Natural killer cell (primary cell): ENCODE results near the gene CDC42EP1. TPM values are rescaled to one million over a fixed set of nuclear protein-coding genes. Genes with fewer than 3 reads are reported as not detected.

Source experiments
- ATAC-seq, 3 donors: fragments of 150-1000 bp in 2 of 3; fragments of 200-7000 bp in 1 of 3; cut with Tn5 transposase; 1 replicate in 1 of 3; 2 replicates in 2 of 3; pipeline ENCODE4 v1.10.0; 2021; ENCODE audit warnings: mild to moderate bottlenecking in 2 of 3, moderate library complexity in 2 of 3
- DNase-seq, 2 donors: peaks; one replicate each; pipeline versions ENCODE4 v3.0.0 to v3.0.0-alpha.2; 2013 to 2021; ENCODE audit warnings: mixed read lengths in 1 of 2
- H3K27ac ChIP-seq: one replicate; pipeline ENCODE4 v1.5.1; 2013; ENCODE audit warnings: mild to moderate bottlenecking, low read length
- H3K27me3 ChIP-seq: one replicate; pipeline ENCODE4 v1.6.1; 2013; ENCODE audit warnings: low read length; ENCODE audit not compliant: control insufficient read depth, insufficient read depth
- H3K36me3 ChIP-seq: one replicate; pipeline ENCODE4 v1.6.1; 2013; ENCODE audit warnings: low read length; ENCODE audit not compliant: control insufficient read depth, insufficient read depth
- H3K4me1 ChIP-seq: one replicate; pipeline ENCODE4 v1.6.1; 2013; ENCODE audit warnings: low read length; ENCODE audit not compliant: control insufficient read depth, insufficient read depth
- H3K4me3 ChIP-seq: one replicate; pipeline ENCODE4 v1.5.1; 2013; ENCODE audit warnings: low read length
- H3K9me3 ChIP-seq: one replicate; pipeline ENCODE4 v1.6.1; 2013; ENCODE audit warnings: low read length; ENCODE audit not compliant: control insufficient read depth, insufficient read depth
- H3K27ac Mint-ChIP-seq, 2 donors: one replicate each; pipeline ENCODE4 v1.8.0; 2022; ENCODE audit warnings: mild to moderate bottlenecking in 2 of 2, mixed read lengths in 2 of 2, moderate library complexity in 1 of 2
- H3K27me3 Mint-ChIP-seq, 2 donors: one replicate each; pipeline ENCODE4 v1.8.0; 2022; ENCODE audit warnings: low read depth in 2 of 2, mixed read lengths in 2 of 2
- H3K36me3 Mint-ChIP-seq: one replicate; pipeline ENCODE4 v1.8.0; 2022; ENCODE audit warnings: mixed read lengths
- H3K4me1 Mint-ChIP-seq, 2 donors: one replicate each; pipeline ENCODE4 v1.8.0; 2022; ENCODE audit warnings: mixed read lengths in 2 of 2
- H3K4me3 Mint-ChIP-seq: one replicate; pipeline ENCODE4 v1.8.0; 2022; ENCODE audit warnings: mild to moderate bottlenecking, moderate library complexity, mixed read lengths
- H3K9me3 Mint-ChIP-seq, 2 donors: one replicate each; pipeline ENCODE4 v1.8.0; 2022; ENCODE audit warnings: mixed read lengths in 2 of 2
- CTCF ChIP-seq: fragments of 200-600 bp; IDR thresholded peaks from one replicate; pipeline ENCODE4 v1.8.0; 2022; ENCODE audit warnings: antibody characterized with exemption
- WGBS: methylation state at CpG from one replicate; pipeline ENCODE4 v1.1.7; 2013; ENCODE audit warnings: missing lambda C conversion rate; ENCODE audit not compliant: insufficient coverage; 5-methylcytosine and 5-hydroxymethylcytosine counted together
- intact Hi-C: fragments of 100-400 bp; cut with micrococcal nuclease; formaldehyde crosslinking; loops from one replicate; pipeline ENCODE4 v1.14.2; 2022
- total RNA-seq, 4 donors: library from RNA; stranded (reverse); fragments of 120-200 nt in 1 of 4; gene quantifications; one replicate each; pipeline versions ENCODE4 v1.2.3 to v1.2.4, GENCODE V29; 2013 to 2022

Gene CDC42EP1
- total RNA-seq, 3 donors from 2014 or later (not counting 1 experiment from before 2014, with no cell fraction given): 0.27 to 0.78 TPM; not detected in 1

GRCh38 chr22:37563153-37564081 is 3.1 kb downstream of the CDC42EP1 start:
- no peak for ATAC-seq
- H3K36me3 ChIP-seq: no peaks in the 10 kb centered on the region
- Mint-ChIP-seq H3K4me3 (no peak overlapping the region), H3K27me3 (peaks cover 24 to 48% of the 10 kb centered on the region in 2 donors), H3K9me3 (no peaks in the 10 kb centered on the region), H3K27ac (no peak overlapping the region), H3K36me3 (no peaks in the 10 kb centered on the region), H3K4me1 (peaks cover 31 to 36% of the 10 kb centered on the region in 2 donors)
- H3K4me3 ChIP-seq: no peak overlapping the region
- DNase-seq: no peak
- H3K9me3 ChIP-seq: no peaks in the 10 kb centered on the region
- H3K27ac ChIP-seq: no peak overlapping the region
- peaks cover 51% of the 10 kb centered on the region for H3K4me1 ChIP-seq
- intact Hi-C loops: no loop called here
- WGBS: 88% methylated on average over 14 of the region's 14 CpGs
- TF ChIP-seq CTCF: no peak
- peaks cover 30% of the 10 kb centered on the region for H3K27me3 ChIP-seq

GRCh38 chr22:37564111-37564711 is 3.9 kb downstream of the CDC42EP1 start:
- intact Hi-C loops: no loop called here
- ATAC-seq (no peak), DNase-seq (no peak)
- peaks cover 51% of the 10 kb centered on the region for H3K4me1 ChIP-seq
- H3K27ac ChIP-seq: no peak overlapping the region
- H3K27me3 ChIP-seq: peaks cover 30% of the 10 kb centered on the region
- peaks cover 24 to 42% of the 10 kb centered on the region in 2 donors for H3K27me3 Mint-ChIP-seq
- no peak overlapping the region for H3K27ac Mint-ChIP-seq
- H3K36me3 ChIP-seq: no peaks in the 10 kb centered on the region
- 94% methylated on average over 7 of the region's 7 CpGs for WGBS
- no peaks in the 10 kb centered on the region for H3K9me3 Mint-ChIP-seq
- no peak overlapping the region for H3K4me3 ChIP-seq
- H3K4me1 Mint-ChIP-seq: peaks cover 31 to 36% of the 10 kb centered on the region in 2 donors
- no peak overlapping the region for H3K4me3 Mint-ChIP-seq
- no peak for TF ChIP-seq CTCF
- H3K36me3 Mint-ChIP-seq: no peaks in the 10 kb centered on the region
- no peaks in the 10 kb centered on the region for H3K9me3 ChIP-seq

- Mint-ChIP-seq H3K27ac (peak overlapping the region; percentile 67 to 82), H3K4me3 (peak overlapping the region; percentile 35), H3K4me1 (peaks cover 31 to 36% of the 10 kb centered on the region in 2 donors), H3K36me3 (no peaks in the 10 kb centered on the region), H3K27me3 (peaks cover 24 to 39% of the 10 kb centered on the region in 2 donors), H3K9me3 (no peaks in the 10 kb centered on the region)
- ATAC-seq (no peak), DNase-seq (no peak)
- intact Hi-C loops: loop anchor here (5.0 kb wide), 1 partner anchor 79 kb away; the partner anchor contains the start of gene MFNG
- Histone ChIP-seq H3K9me3 (no peaks in the 10 kb centered on the region), H3K4me3 (no peak overlapping the region), H3K27ac (peak overlapping the region; percentile 62), H3K27me3 (peaks cover 29% of the 10 kb centered on the region), H3K36me3 (no peaks in the 10 kb centered on the region), H3K4me1 (peaks cover 48% of the 10 kb centered on the region)
- no peak for TF ChIP-seq CTCF
- WGBS: 35% methylated on average over 17 of the region's 17 CpGs
Measured at GRCh38 chr22:37565830-37566229, 5.5 kb downstream of the CDC42EP1 start.
